Fibroblast of lung (primary cell): ENCODE data around the gene CCAR1. TPM values are rescaled to one million over a fixed set of nuclear protein-coding genes. Genes with fewer than 3 reads are reported as not detected.
"Not testable (repeated sequence)": the region's sequence is repeated elsewhere in the genome, so short reads cannot be mapped to it uniquely, and the experiment has no call there.

Experiments
- DNase-seq, 2 donors: peaks; one replicate each; pipeline versions ENCODE4 v3.0.0 to v3.0.0-alpha.2; 2010; ENCODE audit warnings: low read depth in 2 of 2
- H2AFZ ChIP-seq: 2 replicates; pipeline ENCODE4 v1.5.1; 2012; ENCODE audit warnings: low read length, control low read depth, inconsistent platforms
- H3K27ac ChIP-seq: 2 replicates; pipeline ENCODE4 v1.5.1; 2011; ENCODE audit warnings: low read length, control low read depth; ENCODE audit not compliant: insufficient read depth
- H3K27me3 ChIP-seq: 2 replicates; pipeline ENCODE4 v1.5.1; 2011; ENCODE audit warnings: mild to moderate bottlenecking, low read length; ENCODE audit not compliant: control insufficient read depth, insufficient read depth
- H3K36me3 ChIP-seq: 2 replicates; pipeline ENCODE4 v1.5.1; 2011; ENCODE audit warnings: low read length; ENCODE audit not compliant: control insufficient read depth, insufficient read depth
- H3K4me1 ChIP-seq: 2 replicates; pipeline ENCODE4 v1.5.1; 2011; ENCODE audit warnings: low read length; ENCODE audit not compliant: control insufficient read depth, insufficient read depth; ENCODE audit errors: extremely low read depth
- H3K4me2 ChIP-seq: 2 replicates; pipeline ENCODE4 v1.5.1; 2011; ENCODE audit warnings: low read length, control low read depth; ENCODE audit not compliant: insufficient read depth; ENCODE audit errors: extremely low read depth
- H3K4me3 ChIP-seq, 4 experiments: fragments of 200-600 bp in 1 of 4; sonication (generic) in 1 of 4; replicated peaks in 1 of 4; 2 replicates each; pipeline ENCODE4 v1.5.1; 2011 to 2016; ENCODE audit warnings: low read length in 4 of 4, low read depth in 3 of 4, mild to moderate bottlenecking in 3 of 4, control low read depth in 2 of 4, inconsistent platforms in 1 of 4, mixed read lengths in 1 of 4; ENCODE audit not compliant: insufficient read depth in 1 of 4; ENCODE audit errors: control extremely low read depth in 1 of 4
- H3K79me2 ChIP-seq: 2 replicates; pipeline ENCODE4 v1.5.1; 2012; ENCODE audit warnings: mild to moderate bottlenecking, low read length, inconsistent platforms; ENCODE audit not compliant: control insufficient read depth, insufficient read depth
- H3K9ac ChIP-seq: 2 replicates; pipeline ENCODE4 v1.5.1; 2011; ENCODE audit warnings: mild to moderate bottlenecking, low read length, control low read depth; ENCODE audit not compliant: insufficient read depth
- H3K9me3 ChIP-seq: 2 replicates; pipeline ENCODE4 v1.5.1; 2012; ENCODE audit warnings: low read depth, low read length; ENCODE audit not compliant: control insufficient read depth, insufficient read depth
- H4K20me1 ChIP-seq: 2 replicates; pipeline ENCODE4 v1.5.1; 2011; ENCODE audit warnings: low read length; ENCODE audit not compliant: control insufficient read depth, insufficient read depth; ENCODE audit errors: extremely low read depth
- CTCF ChIP-seq, 2 donors: IDR thresholded peaks in 1 of 2; conservative IDR thresholded peaks in 1 of 2; 1 replicate in 1 of 2; 2 replicates in 1 of 2; pipeline ENCODE4 v1.5.1; 2011 to 2012; ENCODE audit warnings: low read length in 2 of 2, control low read depth in 1 of 2, inconsistent platforms in 1 of 2, low read depth in 1 of 2, mild to moderate bottlenecking in 1 of 2
- EZH2 ChIP-seq: IDR thresholded peaks from 2 replicates; pipeline ENCODE4 v1.5.1; 2012; ENCODE audit warnings: low read length, control low read depth, mild to moderate bottlenecking; ENCODE audit errors: missing control alignments
- polyA plus RNA-seq, 2 donors: library from polyadenylated mRNA; depleted of rRNA in 1 of 2; stranded (reverse) in 1 of 2; unstranded in 1 of 2; fragments of >200 nt; gene quantifications; 2 replicates each; pipeline ENCODE4 v1.2.1, GENCODE V29; 2011 to 2012; ENCODE audit warnings: missing spikeins in 1 of 2
- total RNA-seq: library from RNA; depleted of rRNA; stranded (reverse); fragments of >200 nt; gene quantifications from 2 replicates; pipeline ENCODE4 v1.2.1, GENCODE V29; 2014

CCAR1 gene
- total and polyA plus RNA-seq, 2 donors (not counting 1 experiment from before 2014, with no cell fraction given): 24.9 to 54.9 TPM

DNA sequence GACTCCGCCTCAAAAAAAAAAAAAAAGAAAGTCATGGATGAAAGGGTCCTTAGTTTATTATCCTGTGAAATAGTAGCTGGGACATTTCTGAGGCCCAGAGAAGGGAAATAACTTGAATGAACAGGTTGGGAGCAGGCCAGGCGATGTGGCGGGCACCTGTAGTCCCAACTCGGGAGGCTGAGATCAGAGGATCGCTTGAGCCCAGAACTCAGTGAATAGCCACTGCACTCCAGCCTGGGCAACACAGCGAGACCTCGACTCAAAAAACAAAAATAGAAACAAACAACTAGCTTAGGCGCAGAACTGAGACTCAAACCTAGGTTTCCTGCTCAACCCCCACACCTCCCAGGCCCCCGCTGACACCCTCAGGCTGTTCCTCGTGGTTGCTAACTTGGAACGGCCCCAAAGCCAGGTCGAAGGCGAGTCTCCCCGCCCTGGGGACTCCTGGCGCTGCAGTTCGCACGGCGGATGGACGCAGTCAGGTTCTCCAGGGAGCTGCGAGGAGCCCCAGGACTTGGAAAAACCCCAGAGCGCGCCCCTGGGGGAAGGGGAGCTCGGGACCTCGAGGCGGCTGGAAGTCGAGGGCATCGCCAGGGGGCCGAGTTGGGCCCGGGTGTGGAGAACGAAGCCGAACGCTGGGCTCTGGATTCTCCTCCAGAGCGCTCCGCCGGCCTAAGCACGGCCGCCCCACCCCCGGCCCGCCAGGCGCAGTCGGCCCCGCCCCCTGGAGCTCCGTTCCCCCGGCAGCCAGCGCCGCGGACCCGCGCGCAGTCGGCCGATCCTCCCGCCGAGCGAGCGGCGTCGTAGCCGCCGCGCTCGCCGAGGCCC lies 105.9 kb downstream of the CCAR1 start, which contains the start of gene STOX1:
Gene STOX1, plus strand, starts transcription at position 768 of the 828 bp plus-strand sequence. CDS start 93 bp downstream, outside the sequence.
- Histone ChIP-seq H3K4me3 (peak within 1 kb of the TSS; percentile 46 to 59 (median 56)), H3K27me3 (peaks cover 15% of the 10 kb centered on the region), H2AFZ (peak within 1 kb of the TSS; percentile 82), H3K9ac (peak within 1 kb of the TSS; percentile 46), H3K27ac (no peak within 1 kb of the TSS), H3K4me2 (peak within 1 kb of the TSS; percentile 95), H3K36me3 (no peaks in the 10 kb centered on the region), H3K4me1 (no peaks in the 10 kb centered on the region), H4K20me1 (no peaks in the 10 kb centered on the region), H3K79me2 (no peaks in the 10 kb centered on the region), H3K9me3 (no peaks in the 10 kb centered on the region)
- TF ChIP-seq EZH2: no peak
- no peak for TF ChIP-seq CTCF (conservative IDR thresholded peaks at IDR 0.05 in 1 of 2, IDR thresholded peaks at IDR 0.05 in 1 of 2; ENCODE audit: low read depth in 1 of 2, low read length in 2 of 2)
- peak; percentile 57 to 67 for DNase-seq

DNA sequence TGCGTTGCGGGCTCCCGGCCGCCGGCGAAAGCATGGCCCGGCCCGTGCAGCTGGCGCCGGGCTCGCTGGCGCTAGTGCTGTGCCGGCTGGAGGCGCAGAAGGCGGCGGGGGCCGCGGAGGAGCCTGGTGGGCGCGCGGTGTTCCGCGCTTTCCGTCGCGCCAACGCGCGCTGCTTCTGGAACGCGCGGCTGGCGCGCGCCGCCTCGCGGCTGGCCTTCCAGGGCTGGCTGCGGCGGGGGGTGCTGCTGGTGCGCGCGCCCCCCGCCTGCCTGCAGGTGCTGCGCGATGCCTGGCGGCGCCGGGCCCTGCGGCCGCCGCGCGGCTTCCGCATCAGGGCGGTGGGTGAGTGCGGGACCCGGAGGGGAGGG lies 106.5 kb downstream of the CCAR1 start:
- peaks cover 19% of the 10 kb centered on the region for H3K27me3 ChIP-seq
- H3K4me2 ChIP-seq, H3K27ac ChIP-seq, H4K20me1 ChIP-seq, H3K79me2 ChIP-seq, DNase-seq, H3K9me3 ChIP-seq, H3K9ac ChIP-seq, H3K4me3 ChIP-seq, H3K36me3 ChIP-seq, H2AFZ ChIP-seq, H3K4me1 ChIP-seq: not testable (repeated sequence)

DNA sequence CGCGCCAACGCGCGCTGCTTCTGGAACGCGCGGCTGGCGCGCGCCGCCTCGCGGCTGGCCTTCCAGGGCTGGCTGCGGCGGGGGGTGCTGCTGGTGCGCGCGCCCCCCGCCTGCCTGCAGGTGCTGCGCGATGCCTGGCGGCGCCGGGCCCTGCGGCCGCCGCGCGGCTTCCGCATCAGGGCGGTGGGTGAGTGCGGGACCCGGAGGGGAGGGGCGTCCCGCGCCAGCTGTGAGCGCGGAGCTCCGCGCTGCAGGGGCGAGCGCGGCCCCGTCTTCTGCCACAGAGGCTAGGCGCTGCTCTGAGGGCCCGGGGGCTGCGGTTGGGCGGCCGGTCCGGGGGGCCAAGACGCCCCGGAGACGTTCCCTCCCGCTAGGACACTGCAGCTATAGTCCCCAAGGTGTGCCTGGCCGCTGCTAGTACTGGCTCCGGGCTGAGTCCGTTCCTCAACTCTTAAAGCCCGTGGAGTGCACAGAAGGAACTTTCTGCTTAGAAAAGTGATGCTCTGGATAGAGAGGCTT lies 107.1 kb downstream of the CCAR1 start:
- H3K79me2 ChIP-seq, H3K36me3 ChIP-seq, H3K4me2 ChIP-seq, H2AFZ ChIP-seq, H3K4me3 ChIP-seq, H3K9me3 ChIP-seq, H3K9ac ChIP-seq, H3K4me1 ChIP-seq, H4K20me1 ChIP-seq, H3K27ac ChIP-seq: not testable (repeated sequence)
- peaks cover 19% of the 10 kb centered on the region for H3K27me3 ChIP-seq
- DNase-seq: peak in 1 of 2 donors; percentile 9

DNA sequence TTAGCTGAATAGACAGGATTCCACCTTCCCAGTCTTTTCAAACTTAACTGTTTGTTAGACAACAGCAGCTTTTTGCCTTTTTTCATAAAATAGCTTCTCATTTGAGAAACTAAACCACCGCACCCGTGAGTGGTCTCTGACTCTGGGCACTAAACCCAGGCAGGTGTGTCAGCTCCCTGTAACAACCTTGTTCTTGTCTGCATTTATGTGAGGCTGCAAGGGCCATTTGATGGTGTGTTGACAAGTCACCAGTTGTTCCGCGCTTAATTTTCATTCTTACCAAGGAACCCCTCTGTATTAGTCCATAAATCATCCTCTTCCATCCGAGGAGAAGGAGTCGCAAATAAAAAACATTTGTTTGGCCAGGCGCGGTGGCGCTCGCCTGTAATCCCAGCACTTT lies 107.8 kb downstream of the CCAR1 start:
- Histone ChIP-seq H4K20me1 (no peaks in the 10 kb centered on the region), H3K36me3 (no peaks in the 10 kb centered on the region), H3K27ac (no peak overlapping the region), H2AFZ (no peak overlapping the region), H3K4me3 (no peak overlapping the region), H3K9me3 (no peaks in the 10 kb centered on the region), H3K79me2 (no peaks in the 10 kb centered on the region), H3K9ac (no peak overlapping the region), H3K4me1 (no peaks in the 10 kb centered on the region), H3K27me3 (peaks cover 19% of the 10 kb centered on the region), H3K4me2 (no peak overlapping the region)
- no peak for DNase-seq
- TF ChIP-seq EZH2 (no peak), CTCF (conservative IDR thresholded peaks at IDR 0.05 in 1 of 2, IDR thresholded peaks at IDR 0.05 in 1 of 2; ENCODE audit: low read depth in 1 of 2, low read length in 2 of 2) (no peak)
